Measurements from ENCODE around the gene VAV3.
A peak's percentile ranks its signal among the peaks of the same experiment; 100 is the strongest.
"Not testable (repeated sequence)": the region's sequence is repeated elsewhere in the genome, so short reads cannot be mapped to it uniquely, and the experiment has no call there.

The VAV3 gene

GRCh38 chr1:107935396-107936064 lies 29.4 kb downstream of the VAV3 start:
- no peak for DNase-seq

GRCh38 chr1:107934578-107934977 lies 30.4 kb downstream of the VAV3 start:
- DNase-seq, result no peak

- no peak for DNase-seq
Measured at GRCh38 chr1:107933736-107934135, 31.2 kb downstream of the VAV3 start.

- DNase-seq, result no peak
Measured at GRCh38 chr1:107930292-107930691, 34.7 kb downstream of the VAV3 start.

GRCh38 chr1:107927820-107928219 lies 37.2 kb downstream of the VAV3 start:
- DNase-seq, result no peak

- no peak for DNase-seq
Measured at GRCh38 chr1:107926436-107927080, 38.4 kb downstream of the VAV3 start.

GRCh38 chr1:107925565-107925964 lies 39.4 kb downstream of the VAV3 start:
- no peak for DNase-seq

- DNase-seq, result no peak
Measured at GRCh38 chr1:107920999-107921398, 44.0 kb downstream of the VAV3 start.

GRCh38 chr1:107920561-107920960 lies 44.4 kb downstream of the VAV3 start:
- DNase-seq, result no peak

GRCh38 chr1:107919953-107920352 lies 45.0 kb downstream of the VAV3 start:
- DNase-seq, result no peak

GRCh38 chr1:107914119-107914765 lies 50.7 kb downstream of the VAV3 start:
- no peak for DNase-seq

- no peak for DNase-seq
Measured at GRCh38 chr1:107912656-107913055, 52.3 kb downstream of the VAV3 start.

- DNase-seq, result no peak
Measured at GRCh38 chr1:107900090-107900945, 64.7 kb downstream of the VAV3 start.

- DNase-seq, result no peak
Measured at GRCh38 chr1:107899655-107900054, 65.3 kb downstream of the VAV3 start.

GRCh38 chr1:107897438-107898345 lies 67.3 kb downstream of the VAV3 start:
- DNase-seq, result peak; percentile 3 to 4

- no peak for DNase-seq
Measured at GRCh38 chr1:107896936-107897335, 68.0 kb downstream of the VAV3 start.

- no peak for DNase-seq
Measured at GRCh38 chr1:107896401-107896800, 68.6 kb downstream of the VAV3 start.

GRCh38 chr1:107895403-107896191 lies 69.4 kb downstream of the VAV3 start:
- DNase-seq, result no peak

- no peak for DNase-seq
Measured at GRCh38 chr1:107894605-107895004, 70.4 kb downstream of the VAV3 start.

- DNase-seq, result not testable (repeated sequence)
Measured at GRCh38 chr1:107893350-107893749, 71.6 kb downstream of the VAV3 start.

- DNase-seq, result no peak
Measured at GRCh38 chr1:107889524-107889923, 75.5 kb downstream of the VAV3 start.

Data from activated CD4-positive, alpha-beta T cell treated with anti-CD3 and anti-CD28 coated beads for 4 hours (primary cell).